Measurements from ENCODE around the gene CACNA1C.

DNA sequence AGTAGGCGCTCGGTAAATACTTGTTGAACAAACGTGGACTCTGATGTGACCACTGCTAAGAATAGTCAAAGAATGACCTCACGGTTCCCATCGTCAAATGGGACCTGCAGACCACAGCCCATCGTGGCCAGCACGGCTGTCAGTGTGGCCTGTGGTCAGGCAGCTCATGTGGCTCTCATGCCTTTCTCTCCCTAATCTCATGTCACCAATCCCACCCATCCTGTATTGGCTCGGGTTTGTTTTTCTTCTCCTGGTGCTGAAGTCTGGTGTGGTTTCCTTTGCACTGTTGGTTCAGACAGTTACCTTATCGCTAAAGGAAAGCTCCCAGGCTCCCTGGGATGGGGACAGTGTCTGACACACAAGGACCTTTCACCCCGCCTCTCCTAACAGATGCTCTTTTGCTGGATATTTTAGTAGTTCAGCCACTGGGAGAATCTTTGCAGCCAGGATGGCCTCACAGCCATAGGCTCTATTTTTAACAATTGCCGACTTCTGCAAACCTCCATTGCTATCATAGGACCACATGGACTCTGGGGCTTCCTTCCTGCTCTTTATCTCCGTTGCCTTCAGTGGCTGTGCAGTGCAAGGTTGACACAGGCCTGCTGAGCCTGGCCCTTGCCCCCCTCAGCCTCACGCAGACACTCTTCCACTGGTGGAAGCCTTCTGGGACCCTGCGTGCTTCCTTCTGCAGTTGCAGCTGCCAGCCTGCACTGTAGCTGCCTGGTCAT lies 448.8 kb downstream of the CACNA1C start:
- no peak for TF ChIP-seq POLR2A (IDR thresholded peaks at IDR 0.05)
- TF ChIP-seq EP300 (IDR thresholded peaks at IDR 0.05): no peak
- TF ChIP-seq, protein P1, sequence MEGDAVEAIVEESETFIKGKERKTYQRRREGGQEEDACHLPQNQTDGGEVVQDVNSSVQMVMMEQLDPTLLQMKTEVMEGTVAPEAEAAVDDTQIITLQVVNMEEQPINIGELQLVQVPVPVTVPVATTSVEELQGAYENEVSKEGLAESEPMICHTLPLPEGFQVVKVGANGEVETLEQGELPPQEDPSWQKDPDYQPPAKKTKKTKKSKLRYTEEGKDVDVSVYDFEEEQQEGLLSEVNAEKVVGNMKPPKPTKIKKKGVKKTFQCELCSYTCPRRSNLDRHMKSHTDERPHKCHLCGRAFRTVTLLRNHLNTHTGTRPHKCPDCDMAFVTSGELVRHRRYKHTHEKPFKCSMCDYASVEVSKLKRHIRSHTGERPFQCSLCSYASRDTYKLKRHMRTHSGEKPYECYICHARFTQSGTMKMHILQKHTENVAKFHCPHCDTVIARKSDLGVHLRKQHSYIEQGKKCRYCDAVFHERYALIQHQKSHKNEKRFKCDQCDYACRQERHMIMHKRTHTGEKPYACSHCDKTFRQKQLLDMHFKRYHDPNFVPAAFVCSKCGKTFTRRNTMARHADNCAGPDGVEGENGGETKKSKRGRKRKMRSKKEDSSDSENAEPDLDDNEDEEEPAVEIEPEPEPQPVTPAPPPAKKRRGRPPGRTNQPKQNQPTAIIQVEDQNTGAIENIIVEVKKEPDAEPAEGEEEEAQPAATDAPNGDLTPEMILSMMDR (IDR thresholded peaks at IDR 0.05): no peak
